Neural cell (in vitro differentiated cells): ENCODE data around the gene BANP. TPM values are rescaled to one million over a fixed set of nuclear protein-coding genes. Genes with fewer than 3 reads are reported as not detected.

Experiments
- H2AFZ ChIP-seq: fragments of 200-600, 300-800 bp; sonication (generic), shearing (Covaris generic); 2 replicates; pipeline ENCODE4 v1.6.0; 2014; ENCODE audit warnings: low read depth, mild to moderate bottlenecking, antibody characterized with exemption, low read length, moderate library complexity
- H3F3A ChIP-seq: fragments of 200-600 bp; shearing (Covaris generic); 2 replicates; pipeline ENCODE4 v1.6.1; 2016; ENCODE audit warnings: mild to moderate bottlenecking, moderate library complexity, mixed read lengths, antibody characterized with exemption, low read length; ENCODE audit not compliant: insufficient read depth, poor library complexity, severe bottlenecking
- H3K27ac ChIP-seq: fragments of 200-600, 300-800 bp; sonication (generic), shearing (Covaris generic); 2 replicates; pipeline ENCODE4 v1.5.1; 2014; ENCODE audit warnings: mild to moderate bottlenecking, low read length, moderate library complexity
- H3K27me3 ChIP-seq: fragments of 300-800, 200-600 bp; sonication (generic), shearing (Covaris generic); 2 replicates; pipeline ENCODE4 v1.6.0; 2014; ENCODE audit warnings: mild to moderate bottlenecking, low read depth, low read length, moderate library complexity; ENCODE audit not compliant: insufficient read depth
- H3K36me3 ChIP-seq: fragments of 300-800, 200-600 bp; sonication (generic), shearing (Covaris generic); 2 replicates; pipeline ENCODE4 v1.5.1; 2014; ENCODE audit warnings: mild to moderate bottlenecking, antibody characterized with exemption, low read length, moderate library complexity; ENCODE audit not compliant: insufficient read depth
- H3K4me2 ChIP-seq: fragments of 300-800, 200-600 bp; sonication (generic), shearing (Covaris generic); 2 replicates; pipeline ENCODE4 v1.6.0; 2014; ENCODE audit warnings: mild to moderate bottlenecking, low read length
- H3K4me3 ChIP-seq: fragments of 300-800, 200-600 bp; sonication (generic), shearing (Covaris generic); 2 replicates; pipeline ENCODE4 v1.5.1; 2014; ENCODE audit warnings: mild to moderate bottlenecking, low read length, moderate library complexity
- H3K79me2 ChIP-seq: fragments of 200-600 bp; shearing (Covaris generic); replicated peaks from 2 replicates; pipeline ENCODE4 v1.6.0; 2014; ENCODE audit warnings: mild to moderate bottlenecking, low read length, moderate library complexity; ENCODE audit not compliant: insufficient read depth
- H3K9ac ChIP-seq: fragments of 300-800, 200-600 bp; sonication (generic), shearing (Covaris generic); 2 replicates; pipeline ENCODE4 v1.6.1; 2016; ENCODE audit warnings: mild to moderate bottlenecking, low read length, mixed read lengths
- H3K9me2 ChIP-seq: fragments of 200-600 bp; shearing (Covaris generic); 2 replicates; pipeline ENCODE4 v1.6.1; 2016; ENCODE audit warnings: mild to moderate bottlenecking, low read length, mixed read lengths; ENCODE audit not compliant: insufficient read depth
- H3K9me3 ChIP-seq: fragments of 200-600, 300-800 bp; sonication (generic), shearing (Covaris generic); 2 replicates; pipeline ENCODE4 v1.6.1; 2016; ENCODE audit warnings: mild to moderate bottlenecking, mixed run types, low read length, moderate library complexity, mixed read lengths
- H4K20me1 ChIP-seq: fragments of 200-600 bp; shearing (Covaris generic); 2 replicates; pipeline ENCODE4 v1.6.1; 2016; ENCODE audit warnings: mild to moderate bottlenecking, mixed run types; ENCODE audit not compliant: insufficient read depth
- CTCF ChIP-seq: fragments of 450-650 bp; IDR thresholded peaks from 2 replicates; pipeline ENCODE4 v1.5.1; 2014; ENCODE audit warnings: antibody characterized with exemption, mild to moderate bottlenecking, moderate library complexity; ENCODE audit not compliant: poor library complexity, severe bottlenecking
- EP300 ChIP-seq: fragments of 450-650 bp; conservative IDR thresholded peaks from 2 replicates; pipeline ENCODE4 v1.6.1; 2014; ENCODE audit warnings: antibody characterized with exemption, mild to moderate bottlenecking, moderate library complexity; ENCODE audit not compliant: poor library complexity, severe bottlenecking
- EZH2 ChIP-seq: fragments of 200-600, 300-800 bp; shearing (Covaris generic), sonication (generic); IDR thresholded peaks from 2 replicates; pipeline ENCODE4 v1.6.1; 2014; ENCODE audit warnings: antibody characterized with exemption, low read length, borderline replicate concordance, mild to moderate bottlenecking; ENCODE audit not compliant: insufficient read depth, poor library complexity, severe bottlenecking
- MXI1 ChIP-seq: fragments of 450-650 bp; conservative IDR thresholded peaks from 2 replicates; pipeline ENCODE4 v1.6.1; 2014; ENCODE audit warnings: antibody characterized with exemption, mild to moderate bottlenecking; ENCODE audit not compliant: poor library complexity, severe bottlenecking
- POLR2AphosphoS5 ChIP-seq: IDR thresholded peaks from 2 replicates; pipeline ENCODE4 v1.6.1; 2012
- RAD21 ChIP-seq: fragments of 450-650 bp; conservative IDR thresholded peaks from 2 replicates; pipeline ENCODE4 v1.6.1; 2014; ENCODE audit warnings: antibody characterized with exemption, mild to moderate bottlenecking, moderate library complexity
- REST ChIP-seq: IDR thresholded peaks from 2 replicates; pipeline ENCODE4 v1.6.1; 2012; ENCODE audit warnings: borderline replicate concordance
- SMC3 ChIP-seq: fragments of 450-650 bp; conservative IDR thresholded peaks from 2 replicates; pipeline ENCODE4 v1.6.1; 2014; ENCODE audit warnings: antibody characterized with exemption, mild to moderate bottlenecking, moderate library complexity; ENCODE audit not compliant: poor library complexity
- TAF1 ChIP-seq: IDR thresholded peaks from 2 replicates; pipeline ENCODE4 v1.6.1; 2012; ENCODE audit warnings: low read depth
- polyA plus RNA-seq: library from polyadenylated mRNA; depleted of rRNA; stranded (reverse); fragments of >200 nt; gene quantifications from 2 replicates; pipeline ENCODE4 v1.2.3, GENCODE V29; 2014

Gene BANP
- polyA plus RNA-seq, 1 donor from 2014 or later, result 20.6 TPM

- no peaks in the 10 kb centered on the region for H3K36me3 ChIP-seq
- H3K9me3 ChIP-seq, result no peaks in the 10 kb centered on the region
- H4K20me1 ChIP-seq, result no peaks in the 10 kb centered on the region
- no peaks in the 10 kb centered on the region for H3F3A ChIP-seq
- no peaks in the 10 kb centered on the region for H3K9me2 ChIP-seq
- no peak for TF ChIP-seq SMC3
- no peak for TF ChIP-seq EZH2
- TF ChIP-seq REST, result no peak
- no peak for TF ChIP-seq TAF1
- no peak for TF ChIP-seq EP300
- TF ChIP-seq MXI1, result no peak
- no peak overlapping the region for H3K27ac ChIP-seq
- no peak overlapping the region for H2AFZ ChIP-seq
- H3K79me2 ChIP-seq, result no peaks in the 10 kb centered on the region
- H3K4me3 ChIP-seq, result no peak overlapping the region
- H3K27me3 ChIP-seq, result no peaks in the 10 kb centered on the region
- no peak overlapping the region for H3K4me2 ChIP-seq
- no peak overlapping the region for H3K9ac ChIP-seq
Observed at GRCh38 chr16:88057656-88058055, 106.4 kb downstream of the BANP start.

DNA sequence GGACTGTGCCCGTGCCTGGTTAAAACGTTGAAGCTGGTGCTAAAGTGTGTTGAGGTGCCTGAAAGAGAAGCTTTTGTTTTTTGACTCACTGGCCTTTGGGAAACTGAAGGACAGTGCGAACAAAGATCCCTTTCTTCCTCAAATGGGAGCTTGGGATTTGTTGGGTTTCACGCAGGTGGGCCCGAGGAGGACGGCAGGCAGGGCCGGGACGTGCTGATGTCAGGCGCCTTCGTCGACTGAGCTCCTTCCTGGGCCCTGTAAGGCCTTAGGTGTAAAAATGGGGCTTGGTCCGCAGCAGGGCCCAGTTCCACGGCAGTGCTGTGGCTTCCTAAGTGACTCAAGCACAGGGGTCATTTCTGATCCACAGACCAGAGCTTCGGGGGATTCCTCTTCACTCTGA lies 106.9 kb downstream of the BANP start:
- H3K27me3 ChIP-seq, result no peaks in the 10 kb centered on the region
- H3K4me2 ChIP-seq, result no peak overlapping the region
- H3K9ac ChIP-seq, result no peak overlapping the region
- no peak overlapping the region for H3K4me3 ChIP-seq
- no peaks in the 10 kb centered on the region for H3K9me2 ChIP-seq
- H4K20me1 ChIP-seq, result no peaks in the 10 kb centered on the region
- H2AFZ ChIP-seq, result no peak overlapping the region
- H3K27ac ChIP-seq, result no peak overlapping the region
- H3K9me3 ChIP-seq, result no peaks in the 10 kb centered on the region
- H3K36me3 ChIP-seq, result no peaks in the 10 kb centered on the region
- no peaks in the 10 kb centered on the region for H3F3A ChIP-seq
- H3K79me2 ChIP-seq, result no peaks in the 10 kb centered on the region
- TF ChIP-seq RAD21 (no peak), REST (no peak), EP300 (no peak), EZH2 (no peak), SMC3 (no peak), CTCF (no peak), POLR2AphosphoS5 (no peak), MXI1 (no peak), TAF1 (no peak)
